ENCODE data around the gene TBRG1. TPM values are rescaled to one million over a fixed set of nuclear protein-coding genes. Genes with fewer than 3 reads are reported as not detected.

Gene TBRG1
- total and polyA plus RNA-seq, 2 of the 8 experiments (the other 6 are each of a cell fraction or from before 2014, with no cell fraction given) = 16.3 to 26.7 TPM

DNA sequence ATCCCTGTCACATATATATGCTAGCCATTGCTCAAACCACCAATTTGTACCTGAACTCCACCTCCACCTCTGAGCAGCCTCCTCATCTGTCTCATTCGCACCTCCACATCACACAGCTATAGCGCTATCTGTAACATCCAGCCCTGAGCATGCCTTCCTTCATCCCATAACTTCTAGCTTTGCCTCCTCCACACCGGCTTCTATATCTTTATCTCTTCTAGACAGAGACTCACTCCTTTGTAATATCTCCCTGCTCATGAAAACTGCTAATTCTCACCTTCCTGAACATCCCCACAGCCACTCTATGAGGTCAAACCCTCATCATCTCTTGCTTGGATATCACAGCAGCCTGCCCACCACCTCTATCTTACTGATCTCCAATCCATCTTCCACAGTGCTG is 44.9 kb downstream of the TBRG1 start:
- H4K20me1 ChIP-seq (replicated peaks in 1 of 2; ENCODE audit: control insufficient read depth in 1 of 2, insufficient read depth in 2 of 2, low read length in 2 of 2) = peaks cover 0 to 3% of the 10 kb centered on the region in 2 experiments
- WGBS, 2 experiments (ENCODE audit: extremely low coverage in 1 of 2, insufficient coverage in 1 of 2, insufficient read length in 1 of 2, insufficient replicate concordance in 2 of 2, low coverage in 1 of 2, low lambda C conversion rate in 2 of 2, missing lambda C conversion rate in 1 of 2) = 89% methylated on average over 3 of the region's 3 CpGs; no CpG with 5 or more reads in 1 of the 2 experiments
- no peak overlapping the region for H4K8ac ChIP-seq (ENCODE audit: extremely low read depth, insufficient read depth, low read length)
- no peak overlapping the region for H3K56ac ChIP-seq (replicated peaks; ENCODE audit: insufficient read length, low read depth, low read length)
- H3K79me2 ChIP-seq (ENCODE audit: control insufficient read depth in 1 of 2, insufficient read depth in 2 of 2, low read length in 2 of 2) = no peaks in the 10 kb centered on the region
- no peaks in the 10 kb centered on the region for H3K36me3 ChIP-seq (ENCODE audit: control insufficient read depth in 2 of 4, insufficient read depth in 4 of 4, low read length in 3 of 4)
- H2BK120ac ChIP-seq (replicated peaks; ENCODE audit: low read depth, low read length) = no peak overlapping the region
- H3K9me3 ChIP-seq (ENCODE audit: insufficient read depth in 2 of 2, low read depth in 1 of 2, low read length in 1 of 2) = no peaks in the 10 kb centered on the region
- no peaks in the 10 kb centered on the region for H3K4me1 ChIP-seq (replicated peaks in 1 of 4; ENCODE audit: control insufficient read depth in 3 of 4, insufficient read depth in 4 of 4, low read length in 3 of 4)
- CTCF ChIA-PET (ENCODE audit: partially characterized antibody) = interaction anchor here (0.6 to 1.0 kb wide), 5 partner anchors 23 to 170 kb away, joined by 3 to 6 read pairs (median 4); no protein-coding TSS in a partner anchor
- H2BK5ac ChIP-seq (ENCODE audit: low read depth, low read length) = no peak overlapping the region
- no peak overlapping the region for H2BK15ac ChIP-seq (ENCODE audit: low read length)
- no peak overlapping the region for H3K27ac ChIP-seq (ENCODE audit: low read depth, low read length)
- no peaks in the 10 kb centered on the region for H3K79me1 ChIP-seq (ENCODE audit: low read depth, low read length)
- H3K23ac ChIP-seq (ENCODE audit: insufficient read length) = no peak overlapping the region
- H3K4me2 ChIP-seq (ENCODE audit: insufficient read depth in 1 of 2, low read depth in 2 of 2, low read length in 2 of 2) = no peak overlapping the region
- no peak overlapping the region for H3K4me3 ChIP-seq (ENCODE audit: extremely low read depth in 1 of 4, insufficient read depth in 2 of 4, low read depth in 3 of 4, low read length in 4 of 4)
- H4K5ac ChIP-seq (ENCODE audit: insufficient read length, low read depth, low read length) = no peak overlapping the region
- no peak overlapping the region for H4K91ac ChIP-seq (replicated peaks; ENCODE audit: insufficient read length, low read length)
- H3K14ac ChIP-seq (ENCODE audit: insufficient read length) = no peak overlapping the region
- no peak for DNase-seq (ENCODE audit: low read depth in 1 of 2, low spot score in 2 of 2)
- H2AK5ac ChIP-seq (ENCODE audit: low read depth, low read length) = no peak overlapping the region
- POLR2A ChIA-PET (ENCODE audit: partially characterized antibody) = no interaction called here
- TF ChIP-seq MAFK (IDR thresholded peaks at IDR 0.05; ENCODE audit: low read depth, low read length) (no peak), POLR2AphosphoS5 (IDR thresholded peaks at IDR 0.05; ENCODE audit: low read depth, low read length) (no peak), SIX5 (IDR thresholded peaks at IDR 0.05; ENCODE audit: low read depth, low read length) (no peak), POLR2A (IDR thresholded peaks at IDR 0.05; ENCODE audit: control extremely low read depth in 1 of 2, low read depth in 2 of 2, low read length in 2 of 2) (no peak), RNF2 (IDR thresholded peaks at IDR 0.05; ENCODE audit: borderline replicate concordance, low read depth, low read length, missing control alignments, poor library complexity, severe bottlenecking) (no peak), CHD1 (IDR thresholded peaks at IDR 0.05; ENCODE audit: low read depth, low read length) (no peak), KDM1A (IDR thresholded peaks at IDR 0.05; ENCODE audit: borderline replicate concordance, low read length) (no peak)
- TF ChIP-seq, protein P1, sequence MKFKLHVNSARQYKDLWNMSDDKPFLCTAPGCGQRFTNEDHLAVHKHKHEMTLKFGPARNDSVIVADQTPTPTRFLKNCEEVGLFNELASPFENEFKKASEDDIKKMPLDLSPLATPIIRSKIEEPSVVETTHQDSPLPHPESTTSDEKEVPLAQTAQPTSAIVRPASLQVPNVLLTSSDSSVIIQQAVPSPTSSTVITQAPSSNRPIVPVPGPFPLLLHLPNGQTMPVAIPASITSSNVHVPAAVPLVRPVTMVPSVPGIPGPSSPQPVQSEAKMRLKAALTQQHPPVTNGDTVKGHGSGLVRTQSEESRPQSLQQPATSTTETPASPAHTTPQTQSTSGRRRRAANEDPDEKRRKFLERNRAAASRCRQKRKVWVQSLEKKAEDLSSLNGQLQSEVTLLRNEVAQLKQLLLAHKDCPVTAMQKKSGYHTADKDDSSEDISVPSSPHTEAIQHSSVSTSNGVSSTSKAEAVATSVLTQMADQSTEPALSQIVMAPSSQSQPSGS (IDR thresholded peaks at IDR 0.05; ENCODE audit: low read length) = no peak
- H2BK12ac ChIP-seq (ENCODE audit: low read depth, low read length) = no peak overlapping the region
- no peak overlapping the region for H3K9ac ChIP-seq (replicated peaks in 1 of 4; ENCODE audit: extremely low read depth in 1 of 4, low read depth in 3 of 4, low read length in 3 of 4)
- H3K4ac ChIP-seq (replicated peaks; ENCODE audit: insufficient read length, low read depth, low read length) = no peak overlapping the region
- H3K23me2 ChIP-seq (ENCODE audit: low read depth, low read length) = no peaks in the 10 kb centered on the region
- no peak for FAIRE-seq
- H3K18ac ChIP-seq (ENCODE audit: extremely low read depth, low read length) = no peak overlapping the region
- peaks cover 0 to 7% (median 4%) of the 10 kb centered on the region in 4 experiments; a peak in 4 of 7 replicates for H3K27me3 ChIP-seq (replicated peaks in 1 of 4; ENCODE audit: control insufficient read depth in 3 of 4, extremely low read depth in 1 of 4, insufficient read depth in 3 of 4, low read length in 3 of 4)
- no peak overlapping the region for H2BK20ac ChIP-seq (ENCODE audit: low read length)
- H2AFZ ChIP-seq (ENCODE audit: low read length) = no peak overlapping the region

Measured in H1 (cell line).